Liver (tissue), 3 donors: ENCODE results near the gene IGF2BP3.

Source experiments
- CTCF ChIP-seq: fragments of 150-350 bp; IDR thresholded peaks from 2 replicates; pipeline ENCODE4 v1.5.1; 2017; ENCODE audit warnings: improper control_type of control experiment, low read depth, low read length; ENCODE audit not compliant: missing input control
- FOXA1 ChIP-seq: IDR thresholded peaks from 2 replicates; pipeline ENCODE4 v1.6.1; 2016; ENCODE audit warnings: antibody characterized with exemption
- GABPA ChIP-seq, 2 donors: IDR thresholded peaks in 1 of 2; conservative IDR thresholded peaks in 1 of 2; 2 replicates each; pipeline ENCODE4 v1.6.1; 2016; ENCODE audit warnings: antibody characterized with exemption in 2 of 2, mild to moderate bottlenecking in 1 of 2, moderate library complexity in 1 of 2
- MAX ChIP-seq: IDR thresholded peaks from 2 replicates; pipeline ENCODE4 v1.6.1; 2016; ENCODE audit warnings: antibody characterized with exemption
- TAF1 ChIP-seq: conservative IDR thresholded peaks from 2 replicates; pipeline ENCODE4 v1.6.1; 2016; ENCODE audit warnings: antibody characterized with exemption, mild to moderate bottlenecking
- ZBTB33 ChIP-seq: IDR thresholded peaks from 2 replicates; pipeline ENCODE4 v1.6.1; 2016; ENCODE audit warnings: antibody characterized with exemption
- donor health status: healthy.
- donor health status: healthy.

GRCh38 chr7:23347682-23348180, 122.6 kb downstream of the IGF2BP3 start:
- TF ChIP-seq FOXA1 (no peak), TAF1 (no peak), ZBTB33 (no peak), CTCF (no peak), GABPA (IDR thresholded peaks at IDR 0.05 in 1 of 2, conservative IDR thresholded peaks at IDR 0.05 in 1 of 2) (no peak), MAX (no peak)
